Activated CD4-positive, alpha-beta T cell treated with anti-CD3 and anti-CD28 coated beads for 36 hours (primary cell): ENCODE data around the gene SPIRE1. TPM values are rescaled to one million over a fixed set of nuclear protein-coding genes. Genes with fewer than 3 reads are reported as not detected.

Experiments used
- total RNA-seq, 2 experiments: library from RNA; stranded (reverse); gene quantifications; one replicate each; pipeline ENCODE4 v1.2.3, GENCODE V29; 2021

Gene SPIRE1
- total RNA-seq, 2 experiments from 2014 or later = 3.0 to 3.8 TPM

Other genes starting within 250 kb of the SPIRE1 start
- gene CEP76, start 44.6 kb upstream of the SPIRE1 start, total RNA-seq = 10 to 100 TPM; 12.5 to 13.9 TPM
- gene PSMG2, start 44.9 kb upstream of the SPIRE1 start, total RNA-seq = 100 to 1,000 TPM; 113 to 118 TPM
- gene PTPN2, start 226.1 kb upstream of the SPIRE1 start, total RNA-seq = 10 to 100 TPM; 60.6 to 72.9 TPM